Measurements from ENCODE around the gene EHBP1L1. TPM values are rescaled to one million over a fixed set of nuclear protein-coding genes. Genes with fewer than 3 reads are reported as not detected.

Gene EHBP1L1
- total RNA-seq, 2 donors from 2014 or later: 126 to 167 TPM

DNA sequence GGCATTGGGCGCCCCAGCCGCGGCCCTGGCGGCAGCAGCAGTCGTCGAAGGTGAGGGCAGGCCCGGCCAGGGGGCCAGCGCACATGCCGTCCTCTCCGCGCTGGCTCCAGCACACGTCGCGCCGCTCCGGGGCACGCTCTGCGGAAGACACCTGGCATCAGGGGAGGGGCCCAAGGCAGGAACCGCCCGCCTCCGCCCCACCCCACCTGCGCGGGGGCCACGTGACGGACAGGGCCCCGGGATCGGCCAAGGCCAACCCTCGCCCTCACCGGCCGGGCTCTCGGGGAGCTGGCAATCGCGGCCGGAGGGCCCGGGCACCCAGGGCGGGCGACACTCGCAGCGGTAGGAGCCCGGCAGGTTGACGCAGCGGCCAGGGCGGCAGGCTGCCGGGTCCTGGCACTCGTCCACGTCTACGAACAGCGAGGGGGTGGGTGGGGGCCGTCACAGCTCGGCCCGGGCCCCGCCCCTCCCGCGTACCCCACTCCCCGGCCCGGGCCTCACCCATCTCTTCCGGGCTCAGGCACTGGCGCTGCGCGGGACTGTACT, 36.0 kb upstream of the EHBP1L1 start:
- H3K27me3 Mint-ChIP-seq: no peaks in the 10 kb centered on the region
- no peak overlapping the region for H3K27ac Mint-ChIP-seq
- peak overlapping the region; percentile 79 for H3K4me3 Mint-ChIP-seq
- peaks cover 17% of the 10 kb centered on the region for H3K4me1 Mint-ChIP-seq
- H3K9me3 Mint-ChIP-seq: no peaks in the 10 kb centered on the region
- H3K36me3 Mint-ChIP-seq (ENCODE audit: low read depth): peaks cover 75% of the 10 kb centered on the region
- peak; percentile 72 for ATAC-seq (replicated peaks)

DNA sequence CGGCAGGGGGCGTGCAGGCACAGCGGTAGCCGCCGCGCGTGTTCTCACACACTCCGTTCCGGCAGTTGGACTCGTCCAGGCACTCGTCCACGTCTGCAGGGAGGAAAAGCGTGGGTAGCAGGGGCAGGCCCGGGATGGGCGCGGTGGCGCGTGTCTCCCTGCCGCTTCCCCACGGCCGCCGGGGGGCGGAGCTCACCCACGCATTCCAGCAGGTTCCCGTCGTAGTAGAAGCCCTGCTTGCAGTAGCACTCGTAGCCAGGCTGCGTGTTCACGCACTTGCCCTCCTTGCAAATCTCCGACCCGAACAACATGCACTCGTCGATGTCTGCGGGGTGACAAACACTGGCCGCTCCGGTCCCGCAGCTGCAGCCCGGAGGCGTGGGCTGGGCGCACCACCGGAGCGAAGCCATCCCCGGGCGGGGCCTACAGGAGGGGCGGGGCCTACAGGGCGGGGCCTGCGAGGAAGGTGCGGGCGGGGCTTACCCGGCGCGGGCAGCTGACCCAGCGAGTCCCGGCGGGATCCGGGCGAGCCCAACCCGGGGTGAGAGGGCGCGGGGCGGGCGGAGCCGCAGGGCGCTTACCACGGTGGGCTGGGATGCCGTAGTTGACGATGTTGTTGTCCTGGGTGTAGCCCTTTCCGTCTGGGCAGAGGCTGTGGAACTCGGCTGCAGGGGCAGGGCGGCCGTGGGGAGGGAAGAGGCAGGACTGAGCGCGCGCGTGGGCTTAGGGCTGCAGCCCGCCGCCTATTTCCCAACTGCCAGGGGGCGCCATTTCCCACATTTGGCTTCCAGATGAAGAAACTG, 35.4 kb upstream of the EHBP1L1 start:
- peaks cover 75% of the 10 kb centered on the region for H3K36me3 Mint-ChIP-seq (ENCODE audit: low read depth)
- H3K9me3 Mint-ChIP-seq: no peaks in the 10 kb centered on the region
- no peaks in the 10 kb centered on the region for H3K27me3 Mint-ChIP-seq
- peak; percentile 89 for ATAC-seq (replicated peaks)
- peaks cover 21% of the 10 kb centered on the region for H3K4me1 Mint-ChIP-seq
- peak overlapping the region; percentile 79 for H3K4me3 Mint-ChIP-seq
- no peak overlapping the region for H3K27ac Mint-ChIP-seq

DNA sequence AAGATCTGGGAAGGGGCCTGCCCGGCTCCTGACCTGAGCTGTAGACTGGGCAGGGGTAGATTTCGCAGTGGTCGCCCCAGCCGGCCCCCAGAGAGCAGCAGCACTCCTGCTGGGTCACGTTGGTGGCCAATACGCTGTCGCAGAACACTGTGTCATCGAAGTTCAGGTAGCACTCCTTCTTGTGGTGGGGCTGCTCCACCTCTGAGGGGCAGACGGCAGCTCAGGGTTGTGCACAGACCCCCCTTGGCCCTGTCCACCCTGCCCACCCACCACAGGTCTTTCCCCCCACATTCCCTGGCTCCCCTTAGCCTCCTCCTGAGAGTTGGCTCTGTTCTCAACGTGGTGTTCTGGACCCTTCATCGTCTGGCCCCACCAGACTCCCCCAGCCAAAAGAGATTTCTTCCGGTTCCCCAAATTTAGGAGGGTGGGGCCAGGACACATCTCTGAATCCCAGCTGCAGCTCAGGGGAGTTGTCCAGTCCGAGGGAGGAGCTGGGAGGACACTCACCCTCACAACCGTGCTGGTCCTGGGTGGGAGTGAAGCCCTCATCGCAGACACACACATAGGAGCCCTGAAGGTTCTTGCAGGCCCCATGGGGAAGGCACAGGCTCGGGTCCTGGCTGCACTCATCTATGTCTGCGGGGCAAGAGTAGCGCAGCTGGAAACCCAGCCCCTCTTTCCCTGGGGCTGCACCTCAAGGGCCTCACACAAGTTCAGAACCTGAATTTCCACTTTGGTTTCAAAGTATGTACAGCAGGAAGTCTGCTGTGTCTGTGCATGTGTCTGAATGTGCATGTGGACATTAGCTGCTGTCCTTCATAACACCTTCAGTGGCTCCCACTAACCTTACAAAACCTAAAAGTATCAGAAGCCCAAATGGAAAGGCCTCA, 34.5 kb upstream of the EHBP1L1 start:
- Mint-ChIP-seq H3K27ac (peak overlapping the region; percentile 50), H3K4me3 (peak overlapping the region; percentile 79), H3K27me3 (no peaks in the 10 kb centered on the region), H3K4me1 (peaks cover 29% of the 10 kb centered on the region), H3K36me3 (ENCODE audit: low read depth) (peaks cover 75% of the 10 kb centered on the region), H3K9me3 (no peaks in the 10 kb centered on the region)
- ATAC-seq (replicated peaks): no peak

DNA sequence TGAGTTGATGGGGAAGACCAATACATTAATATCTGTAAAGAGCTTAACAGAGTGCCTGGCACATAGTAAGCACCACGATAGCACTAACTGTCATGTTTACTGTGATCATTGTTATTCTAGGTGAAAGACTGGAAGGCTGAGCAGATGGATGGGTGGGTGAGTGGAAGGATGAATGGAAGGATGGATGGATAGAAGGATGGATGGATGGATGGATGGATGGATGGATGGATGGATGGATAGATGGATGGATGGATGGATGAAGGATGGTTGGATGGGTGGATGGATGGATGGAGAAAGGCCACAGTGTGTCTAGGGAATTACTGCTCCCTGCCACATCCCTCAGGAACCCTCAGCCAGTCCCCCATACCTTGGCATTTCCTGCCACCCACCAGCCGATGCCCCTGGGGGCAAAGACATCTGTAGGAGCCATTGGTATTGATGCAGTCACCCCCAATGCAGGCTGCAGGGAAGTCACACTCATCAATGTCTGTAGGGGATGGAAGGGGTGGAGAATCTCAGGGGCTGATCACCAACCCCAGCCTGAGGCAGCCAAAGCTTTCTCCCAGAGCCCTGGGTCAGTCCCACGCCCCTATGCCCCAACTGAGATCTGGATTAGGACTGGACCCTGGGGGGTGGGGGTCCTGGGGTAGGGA, 33.0 kb upstream of the EHBP1L1 start:
- Mint-ChIP-seq H3K27me3 (no peaks in the 10 kb centered on the region), H3K27ac (peak overlapping the region; percentile 50), H3K4me1 (peaks cover 27% of the 10 kb centered on the region), H3K36me3 (ENCODE audit: low read depth) (peaks cover 67% of the 10 kb centered on the region), H3K4me3 (peak overlapping the region; percentile 79), H3K9me3 (no peaks in the 10 kb centered on the region)
- no peak for ATAC-seq (replicated peaks)

DNA sequence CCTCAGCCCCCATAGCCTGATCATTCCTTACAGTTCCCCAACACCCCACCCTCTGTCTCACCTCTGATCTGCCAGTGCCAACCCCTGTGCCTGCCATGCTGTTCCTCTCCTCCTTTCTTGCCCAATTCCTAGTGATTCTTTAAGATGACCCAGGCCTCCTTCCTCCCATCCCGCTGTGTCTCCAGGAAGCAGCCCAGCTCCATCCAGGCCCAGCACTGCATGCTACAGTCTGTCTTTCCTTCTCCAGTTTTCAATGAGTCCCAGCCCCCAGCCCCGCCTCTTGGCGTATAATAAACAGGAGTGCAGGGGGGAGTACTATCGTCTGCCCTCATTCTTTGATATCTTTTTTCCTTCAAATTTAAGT, 30.0 kb upstream of the EHBP1L1 start:
- Mint-ChIP-seq H3K36me3 (ENCODE audit: low read depth) (peaks cover 79% of the 10 kb centered on the region), H3K27ac (peak overlapping the region; percentile 84), H3K27me3 (no peaks in the 10 kb centered on the region), H3K9me3 (no peaks in the 10 kb centered on the region), H3K4me3 (peak overlapping the region; percentile 85), H3K4me1 (peaks cover 36% of the 10 kb centered on the region)
- no peak for ATAC-seq (replicated peaks)

DNA sequence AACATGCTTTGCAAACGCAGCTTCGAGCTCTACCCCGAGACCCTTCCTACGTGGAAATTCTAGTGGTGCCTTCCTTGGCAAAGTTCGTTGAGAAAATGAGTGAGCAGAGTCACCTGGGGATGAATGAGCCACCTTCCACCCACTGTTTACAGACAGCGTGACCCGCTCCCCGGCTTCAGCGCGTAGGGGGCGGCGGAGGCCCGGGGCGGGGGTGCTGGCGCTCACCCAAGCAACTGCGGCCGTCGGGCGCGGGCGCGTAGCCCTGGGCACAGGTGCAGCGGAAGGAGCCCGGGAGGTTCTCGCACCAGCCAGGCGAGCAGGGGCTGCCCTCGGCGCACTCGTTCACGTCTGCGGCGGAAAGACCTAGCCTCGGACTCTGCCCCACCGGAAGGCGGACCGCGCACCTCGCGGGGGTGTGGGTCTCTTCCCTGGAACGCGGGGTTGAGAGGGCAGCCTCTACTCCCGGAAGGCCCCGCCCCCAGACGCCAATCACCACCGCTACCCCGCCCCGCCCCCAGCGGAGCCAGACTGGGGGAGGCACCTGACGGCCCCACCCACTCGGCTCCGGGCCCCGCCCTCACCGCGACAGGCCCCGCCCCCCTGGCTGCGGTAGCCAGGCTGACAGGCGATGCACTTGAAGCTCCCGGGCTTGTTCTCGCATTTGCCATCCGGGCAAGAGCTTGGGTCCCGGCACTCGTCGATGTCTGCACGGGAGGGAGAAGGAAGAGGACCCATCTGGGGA, 29.5 kb upstream of the EHBP1L1 start:
- peak; percentile 90 for ATAC-seq (replicated peaks)
- Mint-ChIP-seq H3K4me3 (peak overlapping the region; percentile 85), H3K9me3 (no peaks in the 10 kb centered on the region), H3K36me3 (ENCODE audit: low read depth) (peaks cover 81% of the 10 kb centered on the region), H3K27ac (peak overlapping the region; percentile 84), H3K4me1 (peaks cover 37% of the 10 kb centered on the region), H3K27me3 (no peaks in the 10 kb centered on the region)

DNA sequence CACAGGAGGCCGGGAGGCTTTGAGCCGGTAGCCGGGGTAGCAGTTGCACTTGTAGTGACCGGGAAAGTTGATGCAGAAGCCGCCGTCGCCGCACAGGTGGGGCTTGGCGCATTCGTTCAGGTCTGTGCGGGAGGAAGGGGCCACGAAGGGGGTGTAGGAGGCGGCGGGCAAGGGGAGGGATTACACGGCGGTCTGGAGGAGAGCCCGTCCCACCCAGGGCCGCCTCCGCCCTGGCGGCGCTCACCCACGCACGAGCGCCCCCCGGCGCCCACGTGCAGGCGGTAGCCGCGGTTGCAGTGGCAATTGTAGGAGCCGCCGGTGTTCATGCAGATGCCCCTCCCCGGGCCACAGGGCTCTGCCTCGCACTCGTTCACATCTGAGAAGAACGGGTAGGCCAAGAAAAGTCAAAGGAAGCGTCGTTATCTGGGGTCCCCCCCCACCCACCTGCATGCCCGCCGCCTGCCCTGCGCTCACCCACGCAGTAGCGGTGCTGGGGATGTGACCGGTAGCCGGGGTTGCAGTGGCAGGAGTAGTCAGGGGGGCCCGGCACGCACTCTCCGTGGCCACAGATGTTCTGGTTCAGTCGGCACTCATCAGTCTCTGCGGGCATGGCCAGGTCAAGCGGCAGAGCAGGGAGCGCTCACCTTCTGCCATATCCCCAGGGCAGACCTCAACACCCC, 28.3 kb upstream of the EHBP1L1 start:
- ATAC-seq (replicated peaks): no peak
- no peaks in the 10 kb centered on the region for H3K9me3 Mint-ChIP-seq
- peak overlapping the region; percentile 31 for H3K27ac Mint-ChIP-seq
- H3K4me3 Mint-ChIP-seq: peak overlapping the region; percentile 85
- H3K27me3 Mint-ChIP-seq: no peaks in the 10 kb centered on the region
- H3K4me1 Mint-ChIP-seq: peaks cover 42% of the 10 kb centered on the region
- peaks cover 84% of the 10 kb centered on the region for H3K36me3 Mint-ChIP-seq (ENCODE audit: low read depth)

DNA sequence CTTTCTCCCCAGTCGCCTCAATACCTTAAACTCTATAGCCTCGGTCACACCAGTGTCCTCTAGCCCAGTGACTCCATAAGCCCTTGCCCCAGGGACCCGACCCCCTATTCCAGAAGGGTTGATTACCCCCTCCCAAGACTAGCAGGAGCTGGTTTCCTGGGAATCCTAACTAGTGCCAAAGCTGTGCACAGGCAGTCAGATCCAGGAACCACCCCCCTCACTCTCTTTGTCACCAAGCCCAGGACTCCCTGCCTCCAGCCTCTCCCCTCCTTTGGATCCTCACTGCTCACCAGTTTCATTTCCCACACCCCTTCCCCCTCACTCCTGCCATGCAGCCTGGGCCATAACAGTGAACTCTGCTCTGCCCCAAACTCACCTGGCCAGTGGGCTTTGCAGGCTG, 27.5 kb upstream of the EHBP1L1 start:
- peaks cover 82% of the 10 kb centered on the region for H3K36me3 Mint-ChIP-seq (ENCODE audit: low read depth)
- H3K4me1 Mint-ChIP-seq: peaks cover 43% of the 10 kb centered on the region
- peak overlapping the region; percentile 85 for H3K4me3 Mint-ChIP-seq
- H3K27me3 Mint-ChIP-seq: no peaks in the 10 kb centered on the region
- no peaks in the 10 kb centered on the region for H3K9me3 Mint-ChIP-seq
- ATAC-seq (replicated peaks): no peak
- peak overlapping the region; percentile 31 for H3K27ac Mint-ChIP-seq

DNA sequence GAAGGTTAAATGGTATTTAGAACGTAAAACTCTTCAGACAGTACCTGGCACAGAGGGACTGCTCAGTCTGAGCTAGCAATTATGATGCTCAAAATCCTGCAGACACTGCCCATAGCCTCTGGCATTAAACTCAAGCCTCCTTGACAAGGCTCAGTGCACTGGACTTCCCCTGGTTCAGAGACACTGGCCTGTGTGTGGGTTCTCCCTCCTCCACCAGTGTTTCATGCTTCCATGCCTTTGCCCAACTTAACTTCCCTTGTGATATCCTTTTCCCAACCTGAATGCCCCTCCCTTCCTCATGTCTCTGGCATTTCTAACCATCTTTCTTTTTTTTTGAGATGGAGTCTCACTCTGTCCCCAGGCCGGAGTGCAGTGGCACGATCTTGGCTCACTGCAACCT, 26.8 kb upstream of the EHBP1L1 start:
- Mint-ChIP-seq H3K27ac (no peak overlapping the region), H3K9me3 (no peaks in the 10 kb centered on the region), H3K36me3 (ENCODE audit: low read depth) (peaks cover 75% of the 10 kb centered on the region), H3K4me1 (peaks cover 43% of the 10 kb centered on the region), H3K4me3 (no peak overlapping the region), H3K27me3 (no peaks in the 10 kb centered on the region)
- ATAC-seq (replicated peaks): no peak

DNA sequence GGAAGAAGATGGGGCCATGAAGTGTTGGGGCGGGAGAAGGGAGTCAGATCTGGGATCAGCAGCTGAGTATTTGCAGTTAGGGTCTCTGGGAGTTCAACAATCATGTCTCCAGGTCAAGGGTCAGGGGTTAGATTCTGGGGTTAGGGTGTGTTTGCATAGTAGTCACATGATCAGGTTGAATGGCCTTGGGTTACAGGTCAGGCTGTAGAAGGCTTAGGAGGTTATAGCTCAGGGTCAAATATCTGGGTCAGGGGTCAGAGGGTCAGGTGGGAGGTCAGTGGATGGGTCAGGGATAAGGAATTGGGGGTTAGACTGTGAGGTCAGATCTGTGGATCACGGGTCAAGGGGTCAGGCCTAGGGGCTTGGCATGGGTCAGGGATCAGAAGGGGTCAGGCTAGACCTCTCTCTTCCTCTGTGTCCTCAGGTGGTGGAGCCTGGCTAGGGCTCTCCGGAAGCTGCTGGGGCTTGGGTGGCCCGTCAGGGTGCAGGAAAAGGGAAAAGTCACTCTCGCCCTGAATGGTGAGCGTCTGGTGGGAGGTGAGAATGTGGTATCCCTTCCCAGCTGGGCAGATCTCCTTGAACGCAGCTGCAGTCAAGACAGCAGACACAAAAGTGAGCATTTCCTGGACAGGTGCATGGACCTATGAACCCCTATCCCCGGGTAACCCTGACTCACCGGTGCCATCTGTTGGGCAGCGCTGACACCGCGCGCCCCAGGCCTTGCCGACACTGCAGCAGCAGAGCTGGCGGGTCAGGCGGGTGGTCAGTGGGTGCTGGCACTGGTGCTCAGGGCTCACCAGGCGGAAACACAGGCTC, 24.1 kb upstream of the EHBP1L1 start:
- peak overlapping the region; percentile 42 for H3K4me3 Mint-ChIP-seq
- peaks cover 60% of the 10 kb centered on the region for H3K36me3 Mint-ChIP-seq (ENCODE audit: low read depth)
- H3K27me3 Mint-ChIP-seq: no peaks in the 10 kb centered on the region
- peak; percentile 46 for ATAC-seq (replicated peaks)
- no peaks in the 10 kb centered on the region for H3K9me3 Mint-ChIP-seq
- H3K27ac Mint-ChIP-seq: peak overlapping the region; percentile 20
- peaks cover 53% of the 10 kb centered on the region for H3K4me1 Mint-ChIP-seq

DNA sequence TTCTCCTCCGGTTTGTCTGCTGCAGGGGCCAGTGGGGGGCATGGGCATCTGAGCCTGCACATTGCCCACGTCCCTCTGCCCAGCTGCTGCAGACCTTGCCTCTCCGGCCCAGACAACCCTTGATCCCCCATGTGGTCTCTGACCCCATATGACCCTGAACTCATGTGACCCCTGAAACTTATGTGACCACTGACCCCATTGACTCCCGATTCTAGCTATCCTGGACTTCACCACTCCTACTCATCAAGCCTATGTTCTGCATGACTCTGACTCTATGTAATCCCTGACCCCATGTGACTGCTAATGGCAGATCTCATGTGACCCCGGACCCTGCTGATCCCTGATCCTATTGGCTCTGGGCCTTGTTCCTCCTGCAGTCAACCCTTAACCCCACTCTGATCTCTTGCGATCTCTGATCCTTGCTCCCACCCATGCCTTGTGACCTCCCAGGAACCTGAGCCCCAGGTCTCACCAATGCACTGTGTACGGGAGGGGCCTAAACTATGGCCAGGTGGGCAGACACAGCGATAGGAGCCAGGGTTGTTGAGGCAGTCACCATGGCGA, 23.4 kb upstream of the EHBP1L1 start:
- Mint-ChIP-seq H3K9me3 (no peaks in the 10 kb centered on the region), H3K4me1 (peaks cover 53% of the 10 kb centered on the region), H3K36me3 (ENCODE audit: low read depth) (peaks cover 58% of the 10 kb centered on the region), H3K27me3 (no peaks in the 10 kb centered on the region), H3K27ac (peak overlapping the region; percentile 20), H3K4me3 (peak overlapping the region; percentile 42)
- ATAC-seq (replicated peaks): no peak

DNA sequence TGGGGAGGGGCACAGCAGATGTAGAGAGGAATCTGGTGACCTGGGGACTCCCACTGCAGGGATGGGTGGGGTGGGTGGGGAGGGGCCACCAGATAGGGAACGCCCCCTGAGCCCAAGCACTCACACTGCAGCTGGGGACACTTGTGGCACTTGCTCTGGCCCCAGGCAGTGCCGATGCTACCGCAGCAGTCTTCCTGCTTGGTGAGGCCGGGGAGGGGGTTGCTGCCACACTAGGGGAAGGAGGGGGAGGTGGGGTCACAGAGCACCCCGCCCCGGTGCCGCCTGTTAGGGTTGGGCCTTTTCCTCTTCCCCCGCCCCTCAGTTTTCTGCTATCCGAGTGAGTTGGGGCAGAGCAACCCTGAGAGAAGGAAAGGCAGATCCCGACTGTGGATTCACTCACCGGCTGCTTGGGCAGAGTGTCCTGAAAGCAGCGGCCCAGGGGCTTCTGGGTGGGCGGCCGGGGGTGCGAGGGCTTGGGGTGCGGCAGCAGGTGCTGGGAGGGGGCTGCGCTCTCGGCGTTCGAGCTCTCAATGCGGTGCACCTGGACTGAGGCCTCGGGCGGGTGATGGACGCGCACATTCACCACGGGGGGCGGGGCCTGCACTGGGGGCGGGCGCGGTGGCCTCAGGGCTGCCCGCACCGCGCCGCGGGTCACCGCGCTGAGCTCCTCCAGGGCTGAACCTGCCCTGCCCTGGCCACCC, 22.4 kb upstream of the EHBP1L1 start:
- no peak overlapping the region for H3K27ac Mint-ChIP-seq
- peak; percentile 32 for ATAC-seq (replicated peaks)
- peaks cover 46% of the 10 kb centered on the region for H3K4me1 Mint-ChIP-seq
- no peaks in the 10 kb centered on the region for H3K27me3 Mint-ChIP-seq
- H3K9me3 Mint-ChIP-seq: no peaks in the 10 kb centered on the region
- peak overlapping the region; percentile 30 for H3K4me3 Mint-ChIP-seq
- peaks cover 52% of the 10 kb centered on the region for H3K36me3 Mint-ChIP-seq (ENCODE audit: low read depth)
